H1 (cell line): ENCODE results near the gene VAV2. TPM values are rescaled to one million over a fixed set of nuclear protein-coding genes. Genes with fewer than 3 reads are reported as not detected.

ENCODE experiments used
- CTCF ChIA-PET: fragments of 300-600 bp; sonication (Branson Sonifier 250); formaldehyde crosslinking; loops from one replicate; lab custom pipeline; 2021; ENCODE audit not compliant: partially characterized antibody; lab: Charles Lee
- POLR2A ChIA-PET: fragments of 300-600 bp; sonication (Branson Sonifier 250); formaldehyde crosslinking; loops from one replicate; lab custom pipeline; 2021; ENCODE audit warnings: inconsistent platforms; ENCODE audit not compliant: partially characterized antibody; lab: Charles Lee
- DNase-seq, 2 experiments: peaks; one replicate each; pipeline versions ENCODE4 v3.0.0 to v3.0.0-alpha.2; 2010 to 2022; ENCODE audit warnings: low spot score in 2 of 2, low read depth in 1 of 2, mixed read lengths in 1 of 2
- FAIRE-seq: peaks from 2 replicates; lab custom pipeline; 2011; peaks lifted over from hg19 to GRCh38; lab: Jason Lieb, UNC
- H2AFZ ChIP-seq: 2 replicates; pipeline ENCODE4 v1.8.1; 2012; ENCODE audit warnings: low read length, inconsistent platforms
- H2AK5ac ChIP-seq: 2 replicates; pipeline ENCODE4 v1.6.1; 2013; ENCODE audit warnings: low read depth, low read length
- H2BK120ac ChIP-seq: replicated peaks from 2 replicates; pipeline ENCODE3; 2013; ENCODE audit warnings: low read depth, low read length, inconsistent platforms
- H2BK12ac ChIP-seq: 2 replicates; pipeline ENCODE4 v1.6.1; 2013; ENCODE audit warnings: low read depth, low read length
- H2BK15ac ChIP-seq: 2 replicates; pipeline ENCODE4 v1.6.1; 2013; ENCODE audit warnings: low read length
- H2BK20ac ChIP-seq: 2 replicates; pipeline ENCODE4 v1.6.1; 2013; ENCODE audit warnings: low read length
- H2BK5ac ChIP-seq: 2 replicates; pipeline ENCODE4 v1.6.1; 2013; ENCODE audit warnings: low read depth, low read length
- H3K14ac ChIP-seq: 2 replicates; pipeline ENCODE4 v1.6.1; 2013; ENCODE audit warnings: inconsistent platforms; ENCODE audit not compliant: insufficient read length
- H3K18ac ChIP-seq: 2 replicates; pipeline ENCODE4 v1.6.1; 2013; ENCODE audit warnings: low read length; ENCODE audit errors: extremely low read depth
- H3K23ac ChIP-seq: 2 replicates; pipeline ENCODE4 v1.6.1; 2013; ENCODE audit warnings: inconsistent platforms; ENCODE audit not compliant: insufficient read length
- H3K23me2 ChIP-seq: 2 replicates; pipeline ENCODE4 v1.6.1; 2013; ENCODE audit warnings: low read depth, low read length
- H3K27ac ChIP-seq: 2 replicates; pipeline ENCODE4 v1.6.1; 2011; ENCODE audit warnings: low read depth, low read length, inconsistent platforms
- H3K27me3 ChIP-seq, 4 experiments: replicated peaks in 1 of 4; 1 replicate in 1 of 4; 2 replicates in 3 of 4; pipeline versions ENCODE4 v1.6.1 to v1.8.1; 2011 to 2013; ENCODE audit warnings: low read length in 3 of 4, mild to moderate bottlenecking in 3 of 4, inconsistent platforms in 2 of 4, mixed read lengths in 2 of 4, moderate library complexity in 1 of 4; ENCODE audit not compliant: control insufficient read depth in 3 of 4, insufficient read depth in 3 of 4; ENCODE audit errors: extremely low read depth in 1 of 4
- H3K36me3 ChIP-seq, 4 experiments: 2 replicates each; pipeline versions ENCODE4 v1.6.1 to v1.8.1; 2011 to 2013; ENCODE audit warnings: mild to moderate bottlenecking in 4 of 4, low read length in 3 of 4, moderate library complexity in 2 of 4, control low read depth in 1 of 4, inconsistent platforms in 1 of 4; ENCODE audit not compliant: insufficient read depth in 4 of 4, control insufficient read depth in 2 of 4
- H3K4ac ChIP-seq: replicated peaks from 2 replicates; pipeline ENCODE3; 2013; ENCODE audit warnings: low read length, low read depth, mixed read lengths, inconsistent platforms; ENCODE audit not compliant: insufficient read length
- H3K4me1 ChIP-seq, 4 experiments: replicated peaks in 1 of 4; 1 replicate in 1 of 4; 2 replicates in 3 of 4; pipeline versions ENCODE4 v1.6.1 to v1.8.1; 2011 to 2013; ENCODE audit warnings: low read length in 3 of 4, inconsistent platforms in 2 of 4, mixed read lengths in 1 of 4; ENCODE audit not compliant: insufficient read depth in 4 of 4, control insufficient read depth in 3 of 4
- H3K4me2 ChIP-seq, 2 experiments: 2 replicates each; pipeline versions ENCODE4 v1.6.1 to v1.8.1; 2011 to 2013; ENCODE audit warnings: low read depth in 2 of 2, low read length in 2 of 2, control low read depth in 1 of 2, inconsistent platforms in 1 of 2, mild to moderate bottlenecking in 1 of 2; ENCODE audit not compliant: insufficient read depth in 1 of 2
- H3K4me3 ChIP-seq, 4 experiments: fragments of 200-600, 300-600 bp in 1 of 4; sonication (generic), shearing (Covaris generic), sonication (Bioruptor Twin) in 1 of 4; 2 replicates each; pipeline versions ENCODE4 v1.5.1 to v1.8.1; 2011 to 2016; ENCODE audit warnings: low read length in 4 of 4, low read depth in 3 of 4, control low read depth in 2 of 4, inconsistent platforms in 2 of 4, mild to moderate bottlenecking in 2 of 4, mixed read lengths in 1 of 4, moderate library complexity in 1 of 4; ENCODE audit not compliant: insufficient read depth in 2 of 4; ENCODE audit errors: extremely low read depth in 1 of 4
- H3K56ac ChIP-seq: replicated peaks from 2 replicates; pipeline ENCODE3; 2013; ENCODE audit warnings: low read depth, mild to moderate bottlenecking, mixed read lengths, low read length, inconsistent platforms; ENCODE audit not compliant: insufficient read length
- H3K79me1 ChIP-seq: 2 replicates; pipeline ENCODE4 v1.6.1; 2013; ENCODE audit warnings: low read depth, low read length, control low read depth
- H3K79me2 ChIP-seq, 2 experiments: 2 replicates each; pipeline versions ENCODE4 v1.6.1 to v1.8.1; 2012 to 2013; ENCODE audit warnings: low read length in 2 of 2, mild to moderate bottlenecking in 2 of 2, inconsistent platforms in 1 of 2; ENCODE audit not compliant: insufficient read depth in 2 of 2, control insufficient read depth in 1 of 2
- H3K9ac ChIP-seq, 4 experiments: replicated peaks in 1 of 4; 1 replicate in 1 of 4; 2 replicates in 3 of 4; pipeline versions ENCODE4 v1.6.1 to v1.8.1; 2011 to 2013; ENCODE audit warnings: low read depth in 3 of 4, low read length in 3 of 4, control low read depth in 2 of 4, mild to moderate bottlenecking in 2 of 4, moderate library complexity in 2 of 4, inconsistent platforms in 1 of 4; ENCODE audit errors: extremely low read depth in 1 of 4
- H3K9me3 ChIP-seq, 2 experiments: 2 replicates each; pipeline versions ENCODE4 v1.6.1 to v1.8.1; 2012 to 2013; ENCODE audit warnings: mild to moderate bottlenecking in 2 of 2, moderate library complexity in 2 of 2, control low read depth in 1 of 2, inconsistent platforms in 1 of 2, low read depth in 1 of 2, low read length in 1 of 2, mixed read lengths in 1 of 2; ENCODE audit not compliant: insufficient read depth in 2 of 2
- H4K20me1 ChIP-seq, 2 experiments: replicated peaks in 1 of 2; 2 replicates each; pipeline versions ENCODE3 to v1.8.1; 2011 to 2013; ENCODE audit warnings: inconsistent platforms in 2 of 2, low read length in 2 of 2, mild to moderate bottlenecking in 1 of 2; ENCODE audit not compliant: insufficient read depth in 2 of 2, control insufficient read depth in 1 of 2
- H4K5ac ChIP-seq: 2 replicates; pipeline ENCODE4 v1.6.1; 2013; ENCODE audit warnings: low read length, low read depth, mixed read lengths, inconsistent platforms; ENCODE audit not compliant: insufficient read length
- H4K8ac ChIP-seq: 2 replicates; pipeline ENCODE4 v1.8.0; 2013; ENCODE audit warnings: mild to moderate bottlenecking, moderate library complexity, low read length, inconsistent platforms; ENCODE audit not compliant: insufficient read depth; ENCODE audit errors: extremely low read depth
- H4K91ac ChIP-seq: replicated peaks from 2 replicates; pipeline ENCODE3; 2013; ENCODE audit warnings: low read length, mixed read lengths, inconsistent platforms; ENCODE audit not compliant: insufficient read length
- POLR2AphosphoS5 ChIP-seq: IDR thresholded peaks from 2 replicates; pipeline ENCODE4 v1.6.1; 2011; ENCODE audit warnings: low read depth, low read length
- RBBP5 ChIP-seq: IDR thresholded peaks from 2 replicates; pipeline ENCODE4 v1.7.1; 2012; ENCODE audit warnings: low read depth, mild to moderate bottlenecking, inconsistent platforms, low read length, moderate library complexity, borderline replicate concordance
- TBP ChIP-seq: IDR thresholded peaks from 2 replicates; pipeline ENCODE4 v1.6.1; 2011; ENCODE audit warnings: low read depth, low read length, improper control_type of control experiment
- ZNF274 ChIP-seq: IDR thresholded peaks from 2 replicates; pipeline ENCODE4 v1.7.0; 2012; ENCODE audit warnings: low read length, borderline replicate concordance; ENCODE audit errors: extremely low read depth
- WGBS, 2 experiments: shearing (Covaris generic) in 1 of 2; methylation state at CpG; one replicate each; pipeline versions ENCODE4 v1.1.6 to v1.1.7; 2013 to 2015; ENCODE audit warnings: low lambda C conversion rate in 2 of 2, mixed read lengths in 2 of 2, inconsistent platforms in 1 of 2, low coverage in 1 of 2, missing lambda C conversion rate in 1 of 2; ENCODE audit not compliant: insufficient replicate concordance in 2 of 2, insufficient coverage in 1 of 2, insufficient read length in 1 of 2; ENCODE audit errors: extremely low coverage in 1 of 2, missing lambda C conversion rate in 1 of 2; 5-methylcytosine and 5-hydroxymethylcytosine counted together
- polyA plus RNA-seq, 7 experiments: library from polyadenylated mRNA; depleted of rRNA in 3 of 7; stranded (reverse) in 5 of 7; unstranded in 2 of 7; fragments of >200 nt in 5 of 7; fragments of 200-250 nt in 2 of 7; gene quantifications; 1 replicate in 5 of 7; 2 replicates in 1 of 7; 4 replicates in 1 of 7; pipeline versions ENCODE4 v1.2.1 to v1.2.3, GENCODE V29; 2011 to 2013; ENCODE audit warnings: missing spikeins in 2 of 7, mixed read lengths in 2 of 7
- total RNA-seq: library from RNA; stranded (reverse); fragmentation: NEBNext Ultra II Directional; extraction: Animal tissue kit (Norgen Biotek cat#: 25700); gene quantifications from 2 replicates; pipeline ENCODE4 v1.2.1, GENCODE V29; 2021
- TF ChIP-seq, protein P1 (sequence below): IDR thresholded peaks from 2 replicates; pipeline ENCODE4 v1.6.1; 2012; ENCODE audit warnings: inconsistent platforms
- TF ChIP-seq, protein P2 (sequence below): IDR thresholded peaks from 2 replicates; pipeline ENCODE4 v1.6.1; 2012; ENCODE audit warnings: low read length, inconsistent platforms

Gene VAV2
- total and polyA plus RNA-seq, 2 of the 8 experiments (the other 6 are each of a cell fraction or from before 2014, with no cell fraction given), result 13.6 to 37.6 TPM

DNA sequence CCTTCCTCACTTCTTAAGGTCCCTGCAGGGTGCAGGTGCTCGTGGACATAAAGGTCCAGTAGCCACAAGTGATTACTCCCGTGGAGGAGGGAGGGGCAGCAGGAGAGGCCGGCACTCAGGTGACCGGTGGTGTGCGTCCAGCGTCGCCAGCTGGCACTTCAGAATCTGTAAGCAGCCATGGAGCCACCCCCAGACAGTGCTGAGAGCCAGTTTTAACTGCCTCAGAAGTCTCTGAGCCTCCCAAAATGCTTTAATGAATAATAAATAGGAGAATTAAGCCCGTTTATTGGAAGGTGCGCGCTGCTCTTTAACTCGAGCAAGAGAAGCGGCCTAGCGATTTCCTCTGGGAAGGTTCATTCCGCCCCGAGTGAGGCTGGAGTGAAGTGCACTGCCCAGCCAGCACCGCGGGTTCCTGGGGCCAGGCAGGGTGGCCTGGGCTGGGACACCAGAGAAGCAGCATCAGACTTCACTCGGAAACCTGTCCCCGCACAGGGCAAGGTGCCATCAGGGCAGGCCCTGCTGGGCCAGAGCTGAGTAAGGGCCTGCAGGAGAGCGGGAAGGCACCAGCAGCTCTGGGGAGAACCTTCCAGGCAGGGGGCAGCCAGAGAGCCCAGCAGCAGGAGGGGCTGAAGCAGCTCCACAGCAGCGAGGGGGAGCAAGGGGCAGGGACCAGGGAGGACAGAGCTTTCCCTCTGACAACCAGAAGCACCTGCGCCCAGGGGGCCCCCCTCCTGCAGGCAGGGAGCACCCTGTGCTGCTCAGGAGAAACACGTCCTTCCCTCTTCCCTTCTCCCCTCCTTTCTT, 61.2 kb downstream of the VAV2 start:
- Histone ChIP-seq H3K9ac (no peak overlapping the region), H3K27ac (no peak overlapping the region), H4K8ac (peak overlapping the region; percentile 31; the same call in 1 of the 2 replicates), H2BK12ac (0 out of 2 replicates have a peak overlapping the region, but pooled peaks have one; percentile 43), H3K36me3 (0 out of 8 replicates have a peak, but pooled peaks cover 0 to 3% (median 0%) of the 10 kb centered on the region in 4 experiments), H3K4me3 (no peak overlapping the region), H3K18ac (no peak overlapping the region), H4K91ac (no peak overlapping the region), H3K56ac (no peak overlapping the region), H3K9me3 (no peaks in the 10 kb centered on the region), H2BK15ac (no peak overlapping the region), H3K79me1 (peaks cover 20% of the 10 kb centered on the region), H2BK120ac (no peak overlapping the region), H4K20me1 (peaks cover 5 to 15% of the 10 kb centered on the region in 2 experiments), H2AFZ (no peak overlapping the region), H3K23ac (no peak overlapping the region), H3K4ac (no peak overlapping the region), H4K5ac (no peak overlapping the region), H3K27me3 (no peaks in the 10 kb centered on the region), H2AK5ac (no peak overlapping the region), H3K14ac (no peak overlapping the region), H2BK5ac (no peak overlapping the region; the same call in 1 of the 2 replicates), H3K23me2 (peaks cover 10% of the 10 kb centered on the region; the same call in 1 of the 2 replicates), H3K4me2 (no peak overlapping the region), H3K4me1 (peaks cover 0 to 15% (median 6%) of the 10 kb centered on the region in 4 experiments; a peak in 4 of 7 replicates), H2BK20ac (no peak overlapping the region), H3K79me2 (peaks cover 0 to 30% of the 10 kb centered on the region in 2 experiments; a peak in 3 of 4 replicates)
- FAIRE-seq (no peak), DNase-seq (no peak)
- CTCF ChIA-PET, result interaction anchor here (1.0 to 1.4 kb wide), 2 partner anchors 8 to 63 kb away, joined by 3 read pairs; no protein-coding TSS in a partner anchor
- whole genome bisulfite sequencing, 2 experiments, result 80% methylated on average over 22 of the region's 23 CpGs; no CpG with 5 or more reads in 1 of the 2 experiments
- POLR2A ChIA-PET, result interaction anchor here (1.0 to 1.3 kb wide), 2 partner anchors 24 to 25 kb away, joined by 3 read pairs; no protein-coding TSS in a partner anchor
- TF ChIP-seq ZNF274, result no peak
- TF ChIP-seq, protein P1, sequence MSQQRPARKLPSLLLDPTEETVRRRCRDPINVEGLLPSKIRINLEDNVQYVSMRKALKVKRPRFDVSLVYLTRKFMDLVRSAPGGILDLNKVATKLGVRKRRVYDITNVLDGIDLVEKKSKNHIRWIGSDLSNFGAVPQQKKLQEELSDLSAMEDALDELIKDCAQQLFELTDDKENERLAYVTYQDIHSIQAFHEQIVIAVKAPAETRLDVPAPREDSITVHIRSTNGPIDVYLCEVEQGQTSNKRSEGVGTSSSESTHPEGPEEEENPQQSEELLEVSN, result no peak
- TF ChIP-seq TBP, result no peak
- no peak for TF ChIP-seq POLR2AphosphoS5
- TF ChIP-seq, protein P2, sequence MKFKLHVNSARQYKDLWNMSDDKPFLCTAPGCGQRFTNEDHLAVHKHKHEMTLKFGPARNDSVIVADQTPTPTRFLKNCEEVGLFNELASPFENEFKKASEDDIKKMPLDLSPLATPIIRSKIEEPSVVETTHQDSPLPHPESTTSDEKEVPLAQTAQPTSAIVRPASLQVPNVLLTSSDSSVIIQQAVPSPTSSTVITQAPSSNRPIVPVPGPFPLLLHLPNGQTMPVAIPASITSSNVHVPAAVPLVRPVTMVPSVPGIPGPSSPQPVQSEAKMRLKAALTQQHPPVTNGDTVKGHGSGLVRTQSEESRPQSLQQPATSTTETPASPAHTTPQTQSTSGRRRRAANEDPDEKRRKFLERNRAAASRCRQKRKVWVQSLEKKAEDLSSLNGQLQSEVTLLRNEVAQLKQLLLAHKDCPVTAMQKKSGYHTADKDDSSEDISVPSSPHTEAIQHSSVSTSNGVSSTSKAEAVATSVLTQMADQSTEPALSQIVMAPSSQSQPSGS, result no peak
- TF ChIP-seq RBBP5, result no peak
